ENCODE results near the gene UCN2. TPM values are rescaled to one million over a fixed set of nuclear protein-coding genes. Genes with fewer than 3 reads are reported as not detected.

UCN2 gene
- total RNA-seq, 1 experiment from 2014 or later, result 0.68 TPM

DNA sequence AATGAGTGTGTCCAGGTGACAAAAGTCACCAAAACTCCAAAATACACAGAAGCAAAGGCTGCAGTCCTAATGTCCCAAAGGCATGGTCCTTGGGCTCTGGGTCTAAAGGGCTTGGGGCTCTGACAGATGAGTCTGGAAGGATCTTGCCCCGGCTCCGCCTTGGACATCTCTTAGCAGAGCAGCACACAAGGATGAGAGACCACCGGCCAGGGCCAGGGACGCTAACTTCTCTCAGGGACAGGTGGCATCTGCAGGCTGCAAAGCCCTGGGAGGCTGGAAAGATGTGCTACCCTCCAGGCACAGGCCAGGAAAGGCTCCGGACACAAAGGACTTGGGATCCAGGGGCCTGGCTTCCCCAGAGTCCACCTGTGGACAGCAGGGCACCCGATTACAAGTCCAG lies 45.5 kb downstream of the UCN2 start:
- H2BK120ac ChIP-seq (ENCODE audit: low read depth, low read length, poor library complexity, severe bottlenecking), result no peak overlapping the region
- H2BK15ac ChIP-seq (ENCODE audit: low read depth, low read length), result no peak overlapping the region
- no peaks in the 10 kb centered on the region for H3K27me3 ChIP-seq (ENCODE audit: insufficient read depth, low read length)
- H2BK20ac ChIP-seq (ENCODE audit: low read depth, low read length, poor library complexity, severe bottlenecking), result no peak overlapping the region
- H3K56ac ChIP-seq (ENCODE audit: insufficient read length, low read depth, low read length), result no peak overlapping the region
- no peak overlapping the region for H2AFZ ChIP-seq (ENCODE audit: low read length)
- H2BK5ac ChIP-seq (ENCODE audit: insufficient read length, low read length), result no peak overlapping the region
- H3K23me2 ChIP-seq (ENCODE audit: insufficient read length, low read depth, low read length, poor library complexity, severe bottlenecking), result no peaks in the 10 kb centered on the region
- no peak overlapping the region for H3T11ph ChIP-seq (ENCODE audit: low read length)
- H3K4me1 ChIP-seq (ENCODE audit: insufficient read depth, low read length), result no peaks in the 10 kb centered on the region
- Mint-ChIP-seq H3K9me3 (no peaks in the 10 kb centered on the region), H3K27ac (no peak overlapping the region), H3K4me1 (no peaks in the 10 kb centered on the region), H3K4me3 (no peak overlapping the region), H3K36me3 (ENCODE audit: insufficient read depth in 1 of 3, low read depth in 3 of 3) (peaks cover 3 to 24% (median 10%) of the 10 kb centered on the region in 3 experiments; a peak in 5 of 7 replicates), H3K27me3 (ENCODE audit: low read depth) (no peaks in the 10 kb centered on the region)
- no CpG with 5 or more reads among the region's 6 CpGs for WGBS (ENCODE audit: extremely low coverage, insufficient read length, low lambda C conversion rate)
- H2AK5ac ChIP-seq (ENCODE audit: insufficient read length, low read length), result no peak overlapping the region
- no peak overlapping the region for H4K91ac ChIP-seq (ENCODE audit: insufficient read length, low read depth, low read length)
- H3K9me3 ChIP-seq (ENCODE audit: control insufficient read depth, low read depth, low read length), result no peaks in the 10 kb centered on the region
- no peak overlapping the region for H2BK12ac ChIP-seq (ENCODE audit: insufficient read length, low read depth, low read length)
- TF ChIP-seq, protein P1, sequence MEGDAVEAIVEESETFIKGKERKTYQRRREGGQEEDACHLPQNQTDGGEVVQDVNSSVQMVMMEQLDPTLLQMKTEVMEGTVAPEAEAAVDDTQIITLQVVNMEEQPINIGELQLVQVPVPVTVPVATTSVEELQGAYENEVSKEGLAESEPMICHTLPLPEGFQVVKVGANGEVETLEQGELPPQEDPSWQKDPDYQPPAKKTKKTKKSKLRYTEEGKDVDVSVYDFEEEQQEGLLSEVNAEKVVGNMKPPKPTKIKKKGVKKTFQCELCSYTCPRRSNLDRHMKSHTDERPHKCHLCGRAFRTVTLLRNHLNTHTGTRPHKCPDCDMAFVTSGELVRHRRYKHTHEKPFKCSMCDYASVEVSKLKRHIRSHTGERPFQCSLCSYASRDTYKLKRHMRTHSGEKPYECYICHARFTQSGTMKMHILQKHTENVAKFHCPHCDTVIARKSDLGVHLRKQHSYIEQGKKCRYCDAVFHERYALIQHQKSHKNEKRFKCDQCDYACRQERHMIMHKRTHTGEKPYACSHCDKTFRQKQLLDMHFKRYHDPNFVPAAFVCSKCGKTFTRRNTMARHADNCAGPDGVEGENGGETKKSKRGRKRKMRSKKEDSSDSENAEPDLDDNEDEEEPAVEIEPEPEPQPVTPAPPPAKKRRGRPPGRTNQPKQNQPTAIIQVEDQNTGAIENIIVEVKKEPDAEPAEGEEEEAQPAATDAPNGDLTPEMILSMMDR (conservative IDR thresholded peaks at IDR 0.05), result no peak
- H3K79me2 ChIP-seq (ENCODE audit: insufficient read depth, low read length), result no peaks in the 10 kb centered on the region
- H3K9ac ChIP-seq (ENCODE audit: extremely low read depth, insufficient read length, low read length), result no peak overlapping the region
- no peak overlapping the region for H4K8ac ChIP-seq (replicated peaks; ENCODE audit: insufficient read length, low read depth, low read length)
- DNase-seq, result no peak
- no peak overlapping the region for H3K18ac ChIP-seq (ENCODE audit: insufficient read length, low read depth, low read length)
- H3K4me2 ChIP-seq (ENCODE audit: insufficient read depth, insufficient read length, low read length), result no peak overlapping the region
- H3K4ac ChIP-seq (ENCODE audit: low read depth, low read length), result no peak overlapping the region
- no peak overlapping the region for H3K14ac ChIP-seq (ENCODE audit: insufficient read depth, low read length)
- H3K79me1 ChIP-seq (ENCODE audit: insufficient read depth, low read depth, low read length, poor library complexity, severe bottlenecking), result no peaks in the 10 kb centered on the region
- H3K27ac ChIP-seq (ENCODE audit: insufficient read length, low read depth, low read length), result no peak overlapping the region
- no peaks in the 10 kb centered on the region for H4K20me1 ChIP-seq (ENCODE audit: control insufficient read depth, insufficient read depth, insufficient read length)
- no peak overlapping the region for H4K5ac ChIP-seq (ENCODE audit: insufficient read length, low read depth, low read length)
- no peak overlapping the region for H3K23ac ChIP-seq (ENCODE audit: insufficient read length, low read depth, low read length)
